Right atrium auricular region (tissue), 2 donors: ENCODE measurements around the gene SLC22A1. TPM values are rescaled to one million over a fixed set of nuclear protein-coding genes. Genes with fewer than 3 reads are reported as not detected.
A peak's percentile ranks its signal among the peaks of the same experiment; 100 is the strongest.

ENCODE experiments used
- DNase-seq: peaks from one replicate; pipeline ENCODE4 v3.0.0-alpha.2; 2019; ENCODE audit warnings: low spot score
- H3K27ac ChIP-seq, 2 donors: fragments of 200-600 bp; sonication (generic); 1 replicate in 1 of 2; 2 replicates in 1 of 2; pipeline ENCODE4 v1.5.1; 2016 to 2019
- H3K27me3 ChIP-seq, 2 donors: fragments of 200-600 bp; sonication (generic); one replicate each; pipeline versions ENCODE4 v1.5.1 to v1.6.0; 2017 to 2019
- H3K36me3 ChIP-seq: fragments of 200-600 bp; sonication (generic); one replicate; pipeline ENCODE4 v1.5.1; 2016
- H3K4me1 ChIP-seq, 2 donors: fragments of 200-600 bp; sonication (generic); one replicate each; pipeline versions ENCODE4 v1.5.1 to v1.6.0; 2017 to 2019
- H3K4me3 ChIP-seq, 2 donors: fragments of 200-600 bp; sonication (generic); 1 replicate in 1 of 2; 2 replicates in 1 of 2; pipeline ENCODE4 v1.5.1; 2017 to 2019; ENCODE audit warnings: mild to moderate bottlenecking in 1 of 2, moderate library complexity in 1 of 2
- H3K9me3 ChIP-seq, 2 donors: fragments of 200-600 bp; sonication (generic); one replicate each; pipeline ENCODE4 v1.5.1; 2019
- CTCF ChIP-seq, 2 donors: fragments of 200-600 bp; sonication (generic); IDR thresholded peaks; one replicate each; pipeline ENCODE4 v1.5.1; 2019; ENCODE audit warnings: antibody characterized with exemption in 2 of 2
- total RNA-seq, 2 donors: library from RNA; depleted of rRNA; stranded (reverse); fragments of >200 nt; gene quantifications; one replicate each; pipeline ENCODE4 v1.1.0, GENCODE V29; 2016

SLC22A1 gene
- total RNA-seq, 2 donors from 2014 or later = not detected

- no peak overlapping the region for H3K27ac ChIP-seq
- no peaks in the 10 kb centered on the region for H3K4me1 ChIP-seq
- DNase-seq = no peak
- no peak overlapping the region for H3K4me3 ChIP-seq
- peaks cover 88% of the 10 kb centered on the region for H3K36me3 ChIP-seq
- H3K27me3 ChIP-seq = no peaks in the 10 kb centered on the region
- H3K9me3 ChIP-seq = no peaks in the 10 kb centered on the region
- no peak for TF ChIP-seq CTCF (IDR thresholded peaks at IDR 0.05)
Observed at GRCh38 chr6:160093946-160094345, 27.7 kb upstream of the SLC22A1 start.

GRCh38 chr6:160095146-160095845, 26.3 kb upstream of the SLC22A1 start:
- Histone ChIP-seq H3K27ac (no peak overlapping the region), H3K27me3 (no peaks in the 10 kb centered on the region), H3K4me1 (no peaks in the 10 kb centered on the region), H3K4me3 (no peak overlapping the region), H3K9me3 (no peaks in the 10 kb centered on the region), H3K36me3 (peaks cover 75% of the 10 kb centered on the region)
- no peak for TF ChIP-seq CTCF (IDR thresholded peaks at IDR 0.05)
- DNase-seq = no peak

GRCh38 chr6:160101277-160102205, 20.1 kb upstream of the SLC22A1 start:
- Histone ChIP-seq H3K27ac (peak overlapping the region in 1 of 2 donors; percentile 8), H3K27me3 (no peaks in the 10 kb centered on the region), H3K4me1 (peaks cover 0 to 6% of the 10 kb centered on the region in 2 donors), H3K9me3 (no peaks in the 10 kb centered on the region), H3K36me3 (peaks cover 55% of the 10 kb centered on the region), H3K4me3 (no peak overlapping the region)
- no peak for TF ChIP-seq CTCF (IDR thresholded peaks at IDR 0.05)
- DNase-seq = no peak

DNA sequence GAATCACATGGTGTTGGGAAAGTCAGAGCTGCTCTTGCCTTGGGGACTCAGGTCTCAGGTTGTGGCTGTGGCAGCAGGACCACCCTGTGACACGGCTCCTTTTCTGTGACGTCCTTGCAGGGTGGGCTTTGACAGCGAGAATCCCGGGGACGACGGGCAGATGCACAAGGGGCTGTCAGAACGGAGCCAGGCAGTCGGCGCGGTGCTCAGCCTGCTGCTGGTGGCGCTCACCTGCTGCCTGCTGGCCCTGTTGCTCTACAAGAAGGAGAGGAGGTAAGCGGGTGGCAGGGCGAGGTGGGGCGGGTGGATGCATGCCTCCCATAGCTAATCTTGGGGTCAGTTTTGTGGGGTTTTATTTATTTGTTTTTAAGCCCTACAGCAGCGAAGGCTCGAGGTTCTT, 19.2 kb upstream of the SLC22A1 start:
- Histone ChIP-seq H3K27ac (no peak overlapping the region), H3K36me3 (peaks cover 48% of the 10 kb centered on the region), H3K4me1 (peaks cover 0 to 6% of the 10 kb centered on the region in 2 donors), H3K4me3 (no peak overlapping the region), H3K9me3 (no peaks in the 10 kb centered on the region), H3K27me3 (no peaks in the 10 kb centered on the region)
- no peak for DNase-seq
- TF ChIP-seq CTCF (IDR thresholded peaks at IDR 0.05) = no peak

GRCh38 chr6:160102956-160103824, 18.4 kb upstream of the SLC22A1 start:
- Histone ChIP-seq H3K36me3 (peaks cover 40% of the 10 kb centered on the region), H3K4me3 (no peak overlapping the region), H3K27ac (no peak overlapping the region), H3K4me1 (peaks cover 0 to 6% of the 10 kb centered on the region in 2 donors), H3K27me3 (no peaks in the 10 kb centered on the region), H3K9me3 (no peaks in the 10 kb centered on the region)
- no peak for DNase-seq
- TF ChIP-seq CTCF (IDR thresholded peaks at IDR 0.05) = peak in 1 of 2 donors; percentile 42
